HG03565 (cell line): ENCODE data around the gene WDR26.

Source experiments
- ATAC-seq: cut with Tn5 transposase; IDR thresholded peaks from one replicate; pipeline ENCODE4 v1.9.1; 2021; ENCODE audit warnings: mild to moderate bottlenecking, moderate library complexity; ENCODE audit not compliant: unreplicated experiment

The WDR26 gene

DNA sequence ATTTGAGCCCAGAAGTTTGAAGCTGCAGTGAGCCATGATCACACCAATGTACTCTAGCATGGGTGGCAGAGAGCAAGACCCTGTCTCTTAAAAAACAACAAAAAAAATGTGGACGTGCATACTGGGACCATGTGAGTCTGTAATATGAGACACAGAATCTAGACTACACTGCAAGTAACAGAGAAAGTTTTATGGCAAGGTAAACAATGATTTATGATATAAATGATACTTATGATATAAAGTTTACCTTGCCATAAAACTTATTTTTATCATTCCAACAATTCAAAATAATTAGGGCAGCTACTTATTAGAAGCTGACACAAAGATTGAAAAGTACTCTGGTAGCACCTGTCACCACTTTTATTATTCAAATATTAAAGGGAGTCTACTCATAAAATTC lies 34.7 kb downstream of the WDR26 start:
- ATAC-seq: no peak

- ATAC-seq: no peak
Measured at GRCh38 chr1:224393294-224393693, 41.3 kb downstream of the WDR26 start.

DNA sequence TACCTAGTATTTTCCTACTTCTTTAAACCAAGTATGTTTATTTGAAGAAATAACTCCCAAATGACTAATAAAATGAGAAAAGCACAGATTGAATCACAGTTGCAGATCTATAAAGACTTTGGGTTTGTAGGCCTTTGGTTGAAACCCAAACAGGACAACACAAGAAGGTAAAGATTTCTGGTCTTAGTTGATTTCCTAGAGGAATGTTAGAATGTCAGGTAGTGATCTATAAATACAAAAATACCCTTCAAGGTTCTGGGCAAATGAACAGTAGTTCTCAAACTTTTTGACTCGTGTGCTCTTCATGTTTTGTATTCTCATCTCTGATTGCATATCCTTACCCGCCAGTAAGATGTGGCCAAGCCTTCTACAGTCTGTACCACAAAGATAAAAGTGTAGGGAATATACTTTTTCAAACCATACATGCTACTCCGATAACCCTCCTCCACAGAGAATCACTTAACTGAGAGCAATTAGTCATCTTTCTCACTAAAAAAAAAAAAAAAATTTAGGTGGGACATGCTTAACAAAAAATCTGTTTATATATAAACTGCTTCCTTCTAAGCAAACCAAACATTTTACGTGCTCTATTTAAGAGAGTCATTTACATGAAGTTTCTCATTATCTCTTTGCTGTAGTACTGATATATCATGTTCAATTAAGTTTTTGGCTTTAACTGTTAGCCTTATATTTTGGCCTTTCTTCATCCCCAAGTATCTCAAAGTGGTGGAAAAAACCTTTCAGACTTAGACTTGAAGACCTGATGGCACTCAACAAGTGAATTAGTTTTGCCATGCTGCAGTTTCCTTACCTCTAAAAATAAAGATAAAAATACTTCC lies 42.0 kb downstream of the WDR26 start:
- no peak for ATAC-seq

- no peak for ATAC-seq
Measured at GRCh38 chr1:224390517-224390916, 44.1 kb downstream of the WDR26 start.

DNA sequence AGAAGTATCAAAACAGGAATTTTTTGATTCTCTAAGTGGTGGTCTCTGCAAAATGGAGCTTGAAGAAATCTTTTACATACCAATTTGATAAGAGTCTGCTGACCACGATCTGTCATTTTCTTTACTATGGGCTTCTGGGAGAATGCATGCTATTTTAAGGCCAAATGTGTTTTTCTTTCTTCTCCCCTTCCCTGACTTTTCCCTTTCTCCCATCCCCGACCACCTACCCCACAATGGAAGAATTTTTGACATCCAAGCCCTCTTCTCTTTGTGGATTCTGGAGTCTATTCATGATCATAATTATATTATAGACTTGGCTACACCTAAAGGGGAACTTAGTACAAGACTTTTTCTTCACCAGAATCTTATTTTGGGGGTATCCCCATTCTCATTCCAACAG lies 46.7 kb downstream of the WDR26 start:
- no peak for ATAC-seq

DNA sequence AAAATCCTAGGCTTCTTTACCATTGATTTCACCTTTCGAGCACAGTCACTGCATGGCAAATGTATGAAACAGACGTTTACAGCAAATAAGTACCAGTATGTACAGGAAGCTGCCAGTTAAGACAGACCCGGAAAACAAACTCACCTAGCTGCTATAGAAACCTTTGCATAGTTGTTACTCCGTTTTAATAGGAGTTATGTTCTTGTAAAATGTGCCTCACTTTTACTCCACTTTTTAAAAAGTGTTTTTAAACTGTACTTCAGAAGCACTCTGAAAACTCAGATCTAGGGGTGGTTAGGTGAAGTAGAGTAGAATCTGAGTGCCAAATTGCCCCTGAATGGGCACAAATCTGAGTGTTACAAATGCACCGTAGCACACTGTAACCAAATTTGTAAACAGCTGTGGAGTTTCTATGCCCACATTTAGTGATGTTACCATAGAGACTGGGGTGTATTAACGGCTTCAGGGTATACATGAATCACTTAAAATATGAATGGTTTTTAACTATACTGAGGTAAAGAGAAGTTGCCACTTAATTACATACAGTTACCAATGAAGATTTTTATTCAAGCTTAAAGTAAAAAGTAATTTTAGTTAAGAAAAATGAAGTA lies 47.2 kb downstream of the WDR26 start:
- ATAC-seq: no peak

DNA sequence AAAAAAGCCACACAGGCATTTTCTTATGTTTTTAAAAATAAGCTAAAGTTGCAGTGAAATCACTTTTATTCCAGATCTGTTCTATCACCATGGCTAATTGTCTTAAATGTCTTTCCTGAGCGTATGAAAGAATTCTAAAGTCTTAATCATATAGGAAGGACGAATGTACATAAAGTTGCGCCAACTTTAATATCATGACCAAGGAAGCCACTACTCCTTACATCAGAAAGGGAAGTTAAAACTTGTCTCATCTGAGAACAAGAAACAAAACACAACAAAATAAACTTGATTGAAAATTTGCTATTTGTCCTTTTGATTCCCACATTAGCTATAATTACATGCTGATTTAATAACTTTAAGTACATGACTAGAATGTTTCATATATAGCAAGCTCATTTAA lies 51.4 kb downstream of the WDR26 start:
- ATAC-seq: no peak

GRCh38 chr1:224381880-224382548 lies 52.6 kb downstream of the WDR26 start:
- ATAC-seq: no peak

- peak; percentile 69 for ATAC-seq
Measured at GRCh38 chr1:224380003-224380402, 54.6 kb downstream of the WDR26 start.

DNA sequence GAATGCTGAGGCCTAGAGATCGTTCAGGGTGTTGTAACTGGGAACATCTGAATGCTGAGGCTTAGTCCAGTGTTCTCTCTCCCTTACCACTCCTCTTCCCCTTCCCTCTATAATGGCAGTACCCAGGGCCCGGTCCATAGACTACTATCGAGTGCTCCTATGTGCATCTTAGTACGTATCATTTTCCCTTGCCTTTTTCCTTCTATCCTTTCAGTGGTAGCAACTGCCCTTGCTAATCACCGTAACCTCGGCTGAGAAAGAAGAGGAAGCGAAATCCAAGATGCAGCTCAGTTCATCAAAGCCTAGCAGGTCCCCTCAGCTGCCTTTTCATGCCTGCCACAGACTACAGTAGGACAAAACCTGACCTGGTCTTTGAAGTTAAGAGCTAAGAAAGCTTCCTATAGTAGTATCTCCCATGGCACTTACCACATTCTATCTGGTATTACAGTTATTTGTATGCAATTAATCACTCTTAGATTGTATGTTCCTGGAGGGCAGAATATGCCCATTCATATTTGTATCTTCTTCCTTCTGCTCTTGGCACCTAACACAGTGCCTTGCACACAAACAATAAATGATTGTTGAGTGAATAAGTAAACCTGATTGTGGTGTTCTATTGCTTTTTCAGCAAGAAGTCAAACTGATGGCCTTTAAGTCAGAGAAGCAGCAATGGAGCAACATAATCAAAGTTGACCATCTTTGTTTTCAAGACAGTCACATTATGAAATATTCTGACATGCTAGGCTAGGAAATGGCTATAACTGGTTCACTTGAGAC lies 55.6 kb downstream of the WDR26 start:
- ATAC-seq: no peak

DNA sequence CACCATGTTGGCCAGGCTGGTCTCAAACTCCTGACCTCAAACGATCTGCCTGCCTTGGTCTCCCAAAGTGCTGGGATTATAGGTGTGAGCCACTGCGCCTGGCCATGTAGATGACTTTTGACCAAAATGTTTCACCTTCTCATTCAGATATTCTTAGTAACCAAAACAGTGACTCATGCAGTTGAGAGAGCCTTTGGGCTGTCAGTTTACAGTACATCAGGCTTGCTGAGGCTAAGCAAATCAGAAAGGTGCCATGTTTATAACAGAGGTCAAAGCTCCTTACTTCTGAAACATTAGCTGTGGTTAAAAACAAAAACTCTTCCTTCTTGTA lies 57.0 kb downstream of the WDR26 start:
- peak; percentile 70 for ATAC-seq

- no peak for ATAC-seq
Measured at GRCh38 chr1:224375059-224375458, 59.5 kb downstream of the WDR26 start.

- ATAC-seq: no peak
Measured at GRCh38 chr1:224373008-224373590, 61.5 kb downstream of the WDR26 start.

DNA sequence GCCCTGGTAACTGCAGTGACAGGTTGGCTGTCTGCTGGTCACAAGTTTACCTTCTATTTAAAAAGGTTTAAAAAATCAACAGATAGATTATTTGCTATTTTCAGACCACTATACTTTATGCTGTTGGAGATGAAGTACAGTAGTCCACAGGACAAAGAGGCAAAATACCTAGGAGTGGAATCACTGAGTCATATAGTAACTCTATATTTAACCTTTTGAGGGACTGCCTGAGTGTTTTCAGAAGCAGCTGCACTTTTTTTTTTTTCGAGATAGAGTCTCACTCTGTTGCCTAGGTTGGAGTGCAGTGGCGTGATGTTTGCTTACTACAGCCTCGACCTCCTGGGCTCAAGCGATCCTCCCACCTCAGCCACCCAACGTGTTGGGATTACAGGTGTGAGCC lies 66.2 kb downstream of the WDR26 start:
- peak; percentile 91 for ATAC-seq

GRCh38 chr1:224359207-224359606 lies 75.4 kb downstream of the WDR26 start:
- ATAC-seq: no peak

DNA sequence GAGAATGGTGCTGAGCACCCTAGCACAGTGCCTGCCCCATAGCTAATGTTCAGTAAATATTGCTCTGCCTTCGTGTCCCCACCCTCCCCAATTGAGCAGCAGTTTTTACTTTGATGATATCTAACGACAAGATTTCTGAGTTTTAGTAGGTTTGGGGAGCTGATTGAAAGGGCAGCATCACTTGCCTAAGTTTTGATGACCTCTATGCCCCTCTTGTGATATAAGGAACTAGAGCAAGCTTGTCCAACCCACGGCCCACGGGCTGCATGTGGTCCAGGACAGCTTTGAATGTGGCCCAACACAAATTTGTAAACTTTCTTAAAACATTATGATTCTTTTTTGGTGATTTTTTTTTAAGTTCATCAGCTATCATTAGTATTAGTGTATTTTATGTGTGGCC lies 76.4 kb downstream of the WDR26 start:
- ATAC-seq: no peak

- no peak for ATAC-seq
Measured at GRCh38 chr1:224357626-224358124, 76.9 kb downstream of the WDR26 start.

- peak; percentile 96 for ATAC-seq
Measured at GRCh38 chr1:224356685-224357625, 77.6 kb downstream of the WDR26 start, which contains the start of gene CNIH4. CNIH4 (plus strand) TSS chr1:224356879; CDS start chr1:224356925, 46 bp downstream.
